ENCODE measurements around the gene NOTCH2.

Gene NOTCH2

DNA sequence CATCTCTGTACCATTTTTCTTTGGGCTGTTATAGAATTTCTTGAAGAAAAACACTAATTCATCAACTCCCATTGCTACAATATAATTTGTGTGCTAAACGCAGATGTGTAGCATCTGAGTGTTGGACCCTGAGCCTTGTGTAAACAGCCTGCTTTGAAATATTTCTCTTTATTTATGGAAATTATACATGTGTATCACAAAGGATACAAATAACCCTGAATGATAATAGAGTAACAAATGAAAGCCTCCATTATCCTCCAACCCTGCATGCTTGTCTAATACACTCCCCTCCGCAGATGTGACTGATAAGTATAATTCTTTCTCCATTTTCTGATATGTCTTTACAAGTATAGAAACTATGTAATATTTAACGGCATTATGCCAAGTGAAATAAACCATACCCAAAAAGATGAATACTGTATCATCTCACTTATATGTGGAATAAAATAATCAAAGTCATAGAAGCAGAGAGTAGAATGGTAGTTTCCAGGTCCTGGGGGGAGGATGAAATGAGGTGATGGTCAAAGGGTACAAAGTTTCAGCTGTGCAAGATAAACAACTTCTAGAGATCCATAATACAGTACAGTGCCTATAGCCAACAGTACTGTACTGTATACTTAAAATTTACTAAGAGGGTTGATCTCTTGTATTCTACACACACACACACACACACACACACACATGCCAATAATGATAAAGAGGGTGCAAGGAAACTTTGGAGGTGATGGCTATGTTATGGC, 170.3 kb downstream of the NOTCH2 start:
- DNase-seq, result no peak

DNA sequence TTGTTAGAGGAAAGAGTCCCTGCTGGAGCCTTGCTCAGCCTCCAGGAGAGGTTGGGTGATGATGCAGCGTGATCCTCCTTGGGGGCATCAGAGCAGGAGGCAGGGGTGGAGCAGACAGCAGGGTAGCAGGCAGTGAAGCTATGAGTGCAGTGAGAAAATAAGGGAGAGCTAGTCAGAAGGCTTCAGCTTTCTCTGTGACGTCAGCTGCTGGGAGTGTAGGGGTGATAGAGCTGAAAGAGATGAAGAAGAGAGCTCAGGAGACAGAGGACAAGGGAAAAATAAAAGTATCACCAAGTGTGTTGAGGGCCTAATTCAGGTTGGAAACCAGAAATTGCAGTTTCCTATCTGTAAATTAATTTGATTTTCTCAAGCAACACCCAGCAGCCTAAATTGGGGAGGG, 170.9 kb downstream of the NOTCH2 start:
- no peak for DNase-seq

DNA sequence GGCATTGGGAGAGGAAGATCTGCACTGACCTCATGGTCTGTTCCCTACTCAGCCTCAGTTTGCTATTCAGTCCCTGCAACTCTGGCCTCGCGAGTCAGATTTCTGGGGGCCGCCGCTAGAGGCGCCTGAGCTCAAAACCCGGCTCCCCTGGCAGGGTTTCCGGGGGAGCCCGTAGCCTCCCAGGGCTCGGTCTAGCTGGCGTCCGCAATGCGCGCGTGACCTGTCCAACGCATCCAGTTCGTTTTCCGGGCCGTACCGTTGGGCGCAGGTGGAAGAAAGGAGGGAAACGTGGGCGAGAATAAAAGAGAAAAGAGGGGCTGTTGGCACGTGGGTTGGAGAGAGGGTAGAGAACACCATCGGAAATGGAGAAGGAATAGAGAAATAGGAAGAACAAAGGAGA, 173.2 kb downstream of the NOTCH2 start, which contains the start of gene ADAM30:
Gene ADAM30, minus strand, starts transcription at position 213 of the 400 bp plus-strand sequence. Its CDS starts 179 bp downstream, at position 34.
- DNase-seq, result no peak

DNA sequence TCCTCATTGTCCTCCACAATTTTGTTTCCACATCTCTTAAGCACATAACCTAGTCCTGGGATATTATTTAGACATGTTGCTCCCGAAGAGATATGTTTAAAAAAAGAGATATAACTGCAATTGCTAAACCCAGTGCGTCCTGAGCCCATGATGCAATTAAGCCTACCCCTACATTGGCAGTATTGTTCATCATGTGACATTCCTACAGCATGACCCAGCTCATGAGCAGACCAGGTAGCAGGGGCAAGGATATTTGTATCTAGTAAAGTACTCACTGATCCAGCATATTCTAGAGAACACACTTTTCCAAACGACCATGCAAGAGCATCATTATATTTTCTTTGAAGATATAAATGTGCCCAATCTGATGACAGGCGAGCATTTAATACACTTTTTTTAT, 174.4 kb downstream of the NOTCH2 start:
- no peak for DNase-seq

DNA sequence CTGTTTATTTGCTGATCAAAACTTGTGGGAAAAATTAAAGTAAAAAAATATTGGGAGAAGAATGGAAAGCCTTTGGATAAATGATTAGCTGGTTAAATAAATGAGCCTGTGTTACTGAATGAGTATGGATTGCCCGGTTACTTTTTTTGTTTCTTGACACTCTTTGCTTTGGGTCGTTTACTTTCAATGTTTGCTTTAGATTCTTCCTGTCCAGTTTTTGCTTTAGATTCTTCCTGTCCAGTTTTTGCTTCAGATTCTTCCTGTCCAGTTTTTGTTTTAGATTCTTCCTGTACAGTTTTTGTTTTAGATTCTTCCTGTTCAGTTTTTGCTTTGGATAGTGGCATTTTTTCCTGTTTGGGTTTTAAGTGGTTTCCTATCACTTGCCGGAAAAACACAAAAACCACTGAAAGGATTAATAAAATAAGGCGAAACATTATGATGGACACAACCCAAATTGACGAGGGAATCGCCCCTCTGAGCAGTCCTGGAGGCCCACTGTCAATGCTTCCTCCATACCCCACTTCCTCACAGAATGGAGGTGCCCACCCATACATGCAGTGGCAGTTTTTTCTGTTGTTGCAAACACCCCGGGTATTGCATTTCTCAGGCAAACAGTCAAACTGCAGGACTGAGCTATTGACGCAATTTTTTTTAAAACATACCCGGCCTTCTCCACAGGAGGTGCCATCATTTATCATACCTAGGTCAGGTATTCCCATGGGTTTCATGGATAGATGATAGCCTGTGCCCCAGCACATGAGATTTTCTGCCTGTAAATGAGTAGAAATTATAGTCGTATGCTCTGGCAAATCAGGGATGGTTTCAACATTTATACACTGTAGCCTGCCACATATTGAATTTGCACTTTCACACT, 175.4 kb downstream of the NOTCH2 start:
- no peak for DNase-seq

DNA sequence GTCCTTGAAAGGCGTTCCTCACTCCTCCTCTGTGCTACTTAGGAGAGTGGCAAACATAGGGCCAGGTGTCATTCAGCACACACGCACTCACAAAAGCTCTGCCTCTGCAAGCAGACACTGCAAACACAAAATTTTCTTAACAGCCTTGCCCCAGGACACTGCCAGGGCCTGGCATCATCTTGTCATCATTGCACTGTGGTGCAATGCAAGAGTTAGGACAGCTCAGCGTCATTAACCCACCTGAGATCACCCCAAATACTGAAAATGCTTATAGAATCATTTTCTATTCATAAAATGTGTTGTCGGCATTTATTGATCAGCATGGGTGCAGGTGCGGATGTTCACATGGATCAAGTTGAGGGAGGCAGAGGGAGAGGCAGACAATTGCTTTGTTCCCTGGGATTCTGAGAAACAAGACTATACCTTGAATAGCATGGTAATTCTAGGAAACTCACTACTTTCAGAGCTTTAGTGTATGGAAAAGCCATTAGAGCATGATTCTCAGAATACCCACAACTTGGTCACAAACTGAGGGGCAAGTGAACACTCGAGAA, 176.1 kb downstream of the NOTCH2 start:
- DNase-seq, result no peak

DNA sequence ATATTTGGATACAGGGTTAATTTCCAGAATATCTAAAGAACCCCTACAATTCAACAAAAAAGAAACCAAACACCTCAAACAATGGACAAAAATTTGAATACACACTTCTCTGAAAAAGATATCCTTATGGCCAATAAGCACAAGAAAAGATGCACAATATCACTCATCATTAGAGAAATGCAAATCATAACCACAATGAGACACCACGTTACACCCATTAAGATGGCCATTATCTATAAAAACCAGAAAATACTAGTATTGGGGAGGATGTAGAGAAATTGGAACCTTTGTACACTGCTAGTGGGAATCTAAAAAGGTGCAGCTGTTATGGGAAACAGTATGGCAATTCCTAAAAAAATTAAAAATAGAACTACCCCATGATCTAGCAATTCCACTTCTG, 178.1 kb downstream of the NOTCH2 start:
- DNase-seq, result no peak

DNA sequence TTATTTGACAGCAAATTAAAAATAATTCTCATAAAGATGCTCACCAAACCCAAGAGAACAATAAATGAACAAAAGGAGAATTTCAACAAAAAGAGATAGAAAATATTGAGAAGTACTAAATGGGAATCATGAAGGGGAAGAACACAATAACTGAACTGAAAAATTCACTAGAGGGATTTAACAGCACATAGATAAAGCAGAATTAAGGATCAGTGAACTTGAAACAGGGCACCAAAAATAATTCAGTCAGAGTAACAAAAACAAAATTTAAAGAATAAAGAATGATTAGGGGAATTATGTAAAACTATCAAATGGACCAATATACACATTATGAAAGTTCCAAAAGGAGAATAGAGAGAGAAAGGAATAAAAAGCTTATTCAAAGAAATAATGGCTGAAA, 181.0 kb downstream of the NOTCH2 start:
- no peak for DNase-seq

DNA sequence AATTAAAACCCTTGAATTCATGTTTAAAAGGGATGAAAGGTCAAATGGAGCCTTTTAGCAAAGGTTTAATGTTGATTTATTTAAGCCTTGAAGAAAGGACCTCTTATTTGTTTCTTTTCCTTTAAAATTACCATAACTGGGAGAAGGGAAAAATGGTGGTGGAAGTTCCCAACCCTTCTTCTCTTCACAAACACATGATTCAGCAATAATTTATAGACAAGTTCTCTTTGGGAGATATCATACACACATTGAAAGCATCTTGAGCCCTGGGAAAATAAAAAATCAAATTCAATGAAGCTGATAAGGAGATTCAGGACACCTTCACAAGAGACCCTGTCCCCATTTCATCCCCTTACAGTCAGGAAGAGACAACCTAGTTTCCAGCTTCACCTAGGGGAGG, 182.0 kb downstream of the NOTCH2 start:
- DNase-seq, result no peak

DNA sequence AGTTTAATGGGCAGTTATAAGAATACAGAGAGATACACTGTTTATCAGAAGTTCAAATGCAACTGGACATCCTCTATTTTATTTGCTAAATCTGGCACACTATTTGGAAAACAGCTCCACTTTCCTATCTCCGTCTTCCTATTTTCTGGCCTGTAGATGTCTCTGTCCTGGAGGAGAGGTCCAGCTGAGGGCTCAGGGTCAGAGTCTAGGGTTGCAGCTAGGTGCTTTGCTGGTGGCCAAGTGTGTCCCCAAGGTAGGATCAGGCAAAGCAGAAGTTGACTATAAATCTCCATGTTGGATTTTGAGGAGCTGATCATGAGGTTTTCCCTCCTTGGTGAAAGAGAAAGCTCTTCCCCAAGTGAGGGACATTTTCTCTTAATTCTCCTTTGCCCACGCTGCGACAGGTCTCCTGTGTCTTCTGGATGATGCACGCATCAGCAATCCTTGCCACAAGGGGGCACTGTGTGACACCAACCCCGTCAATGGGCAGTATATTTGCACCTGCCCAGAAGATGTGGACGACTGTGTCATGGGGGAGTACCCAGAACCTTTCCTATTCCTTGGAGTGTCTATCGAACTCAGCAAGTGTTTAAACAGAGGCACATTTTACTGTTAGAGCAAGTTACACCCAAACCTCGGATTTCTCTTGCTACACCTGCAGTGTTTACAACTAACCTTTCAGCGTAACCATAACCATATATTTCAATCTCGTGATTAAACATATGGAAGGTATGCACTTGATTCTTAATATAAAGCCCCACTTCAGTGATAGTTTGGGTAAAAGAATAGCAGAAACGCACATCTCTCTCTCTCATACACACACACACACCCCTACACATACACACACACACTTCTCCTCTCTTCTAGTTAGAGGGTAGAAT, 183.3 kb downstream of the NOTCH2 start:
- no peak for DNase-seq

DNA sequence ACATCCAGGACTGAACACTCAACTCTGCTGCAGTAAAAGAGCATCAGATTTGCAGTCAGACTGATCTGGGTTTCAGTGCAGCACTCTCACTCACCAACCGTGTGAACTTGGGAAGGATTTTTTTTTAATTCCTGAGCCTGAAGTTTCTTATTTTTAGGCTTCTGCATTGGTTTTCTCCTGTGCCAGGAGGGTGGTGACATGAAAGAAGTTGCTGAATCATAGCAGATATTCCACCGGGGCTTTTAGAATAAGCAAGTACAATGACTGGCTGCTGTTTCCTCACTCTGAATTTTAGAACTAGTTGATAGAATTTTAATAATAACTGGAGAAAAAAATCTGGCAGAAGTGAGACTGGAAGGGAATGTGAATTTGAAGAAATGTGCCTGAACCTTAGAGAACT, 184.8 kb downstream of the NOTCH2 start:
- no peak for DNase-seq

DNA sequence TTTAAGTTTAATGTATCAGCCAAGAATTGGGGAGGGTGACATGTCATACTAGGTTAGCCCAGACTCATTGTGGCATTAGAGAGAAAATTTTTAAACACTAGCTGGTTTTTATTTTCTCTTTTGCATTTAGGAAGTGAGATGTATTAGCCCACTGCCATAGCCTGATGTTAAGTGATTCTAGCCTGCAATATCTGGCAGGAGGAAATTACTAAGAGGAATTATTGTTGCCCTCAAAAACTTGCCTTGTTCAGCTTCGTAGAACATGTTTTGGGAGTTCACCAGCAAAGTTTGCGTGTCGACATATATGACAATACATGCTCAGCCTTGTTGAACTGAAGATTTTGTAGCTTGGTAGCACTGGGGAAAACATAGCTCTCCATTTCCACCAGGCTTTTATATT, 185.6 kb downstream of the NOTCH2 start:
- no peak for DNase-seq

DNA sequence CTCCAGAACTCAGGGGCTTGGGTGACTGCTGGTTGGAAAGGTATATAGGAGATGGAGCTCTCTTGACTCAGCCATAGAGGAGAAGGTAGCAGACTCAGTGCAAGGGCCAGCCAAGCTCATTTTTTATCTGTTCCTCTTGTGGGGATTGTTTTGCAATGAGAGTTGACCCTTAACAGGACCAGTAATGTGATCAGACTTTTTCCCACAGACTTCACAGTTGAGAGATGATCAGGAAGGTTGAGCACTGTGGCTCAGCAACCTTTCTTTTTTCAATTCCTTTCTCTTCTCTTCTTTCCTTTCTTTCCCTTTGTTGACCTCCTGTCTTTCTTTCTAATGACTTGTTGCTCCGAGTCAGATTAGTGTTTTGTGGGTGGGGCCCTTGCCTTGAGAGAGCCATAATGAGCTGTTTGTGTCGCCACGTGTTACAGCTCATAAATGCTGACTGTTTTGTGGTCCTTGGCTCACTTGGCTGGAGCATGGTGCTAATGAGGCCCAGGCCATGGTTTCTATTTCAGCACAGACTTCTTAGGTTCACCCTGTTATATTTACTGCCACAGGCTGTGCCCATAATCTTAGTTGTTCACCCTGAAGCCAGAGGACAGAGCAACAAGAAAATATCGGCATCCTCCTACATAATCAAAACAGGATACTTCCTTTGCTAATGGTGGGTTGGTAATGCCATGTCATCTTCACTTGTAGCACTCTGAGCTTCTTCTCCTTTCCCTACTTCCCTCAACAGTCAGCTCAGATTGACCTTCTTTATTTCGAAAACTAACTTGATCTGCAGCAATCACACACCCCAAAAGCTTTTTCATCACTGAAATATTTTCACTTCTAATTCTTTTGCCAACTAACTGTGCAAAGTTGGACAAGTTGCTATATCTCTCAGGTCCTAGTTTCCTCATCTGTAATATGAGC, 187.1 kb downstream of the NOTCH2 start:
- no peak for DNase-seq

DNA sequence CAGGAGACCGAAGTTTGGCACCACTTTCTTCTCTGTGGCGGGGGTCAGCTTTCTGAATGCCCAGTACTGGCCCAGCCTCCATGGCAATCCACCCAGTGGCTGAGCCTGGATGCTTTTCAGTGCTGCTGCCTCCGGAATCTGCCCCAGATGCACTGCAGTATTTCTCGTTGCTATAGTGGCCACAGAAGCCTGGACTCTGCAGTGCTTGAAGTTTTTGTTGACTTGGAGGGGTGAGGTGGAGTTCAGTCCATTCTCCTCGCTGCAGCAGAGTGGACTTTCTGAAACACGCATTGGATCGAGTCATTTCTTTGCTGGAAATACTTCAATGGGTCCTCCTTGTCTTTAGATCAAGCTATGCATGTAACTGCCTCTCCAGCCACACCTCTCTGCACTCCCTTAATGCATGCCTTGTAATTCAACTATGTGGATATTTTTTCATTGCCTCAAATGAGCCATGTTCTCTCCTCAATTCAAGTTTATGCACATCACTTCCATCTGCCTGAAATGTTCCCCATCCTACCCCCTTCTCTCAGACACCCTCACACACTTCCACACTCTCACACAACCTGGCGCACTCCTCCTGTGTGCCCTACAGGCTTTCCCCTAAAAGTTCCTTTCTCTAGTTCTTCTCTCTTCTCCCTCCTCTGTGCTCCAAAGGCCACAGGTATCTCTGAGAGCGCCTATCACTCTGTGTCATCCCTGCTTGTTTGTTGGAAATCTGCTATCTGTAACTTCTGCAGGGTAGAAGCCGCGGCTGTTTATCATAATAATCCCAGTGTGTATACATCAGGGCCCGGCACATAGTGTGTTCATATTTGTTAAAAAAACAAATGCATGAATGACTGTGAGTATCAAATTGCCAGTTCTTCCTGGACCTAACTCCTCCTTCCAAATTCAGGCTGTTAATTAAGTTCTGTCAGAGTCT, 189.7 kb downstream of the NOTCH2 start:
- no peak for DNase-seq

DNA sequence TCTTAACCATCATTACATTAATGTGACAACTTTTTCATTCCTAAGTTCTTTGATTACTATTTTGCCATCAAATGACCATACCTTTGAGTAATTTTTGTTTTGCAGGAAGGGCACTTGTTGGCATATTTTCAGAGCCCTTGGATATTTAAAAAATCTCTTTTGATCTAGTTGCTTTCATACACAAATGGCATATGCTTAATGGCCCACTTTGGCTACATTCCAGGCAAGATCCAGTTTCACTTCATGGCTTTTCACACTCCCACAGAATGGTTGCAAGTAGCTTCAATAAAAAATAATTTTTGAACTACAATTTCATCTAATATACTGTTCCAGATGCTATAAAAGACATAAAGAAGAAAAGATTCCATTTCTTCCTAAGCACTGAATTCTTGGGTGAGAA, 191.3 kb downstream of the NOTCH2 start:
- peak; percentile 26 for DNase-seq

DNA sequence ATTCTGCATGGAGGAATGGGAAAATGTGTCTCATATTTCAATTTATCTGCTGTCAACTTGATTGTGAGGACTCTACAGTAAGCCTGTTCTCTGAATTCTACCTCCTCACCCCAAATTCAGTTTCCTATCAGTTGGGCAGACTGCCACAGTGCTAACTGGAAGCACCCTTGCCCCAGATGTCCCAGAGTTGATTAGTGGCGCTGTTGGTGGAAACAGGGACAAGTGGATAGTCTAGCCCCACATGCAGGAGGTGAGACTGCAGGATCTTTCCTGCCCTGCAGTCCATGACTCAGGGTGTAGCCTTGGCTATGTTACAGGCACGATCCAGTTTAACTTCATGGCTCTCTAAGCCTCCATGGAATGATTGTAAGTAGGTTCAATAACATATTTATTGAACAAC, 195.3 kb downstream of the NOTCH2 start:
- no peak for DNase-seq

DNA sequence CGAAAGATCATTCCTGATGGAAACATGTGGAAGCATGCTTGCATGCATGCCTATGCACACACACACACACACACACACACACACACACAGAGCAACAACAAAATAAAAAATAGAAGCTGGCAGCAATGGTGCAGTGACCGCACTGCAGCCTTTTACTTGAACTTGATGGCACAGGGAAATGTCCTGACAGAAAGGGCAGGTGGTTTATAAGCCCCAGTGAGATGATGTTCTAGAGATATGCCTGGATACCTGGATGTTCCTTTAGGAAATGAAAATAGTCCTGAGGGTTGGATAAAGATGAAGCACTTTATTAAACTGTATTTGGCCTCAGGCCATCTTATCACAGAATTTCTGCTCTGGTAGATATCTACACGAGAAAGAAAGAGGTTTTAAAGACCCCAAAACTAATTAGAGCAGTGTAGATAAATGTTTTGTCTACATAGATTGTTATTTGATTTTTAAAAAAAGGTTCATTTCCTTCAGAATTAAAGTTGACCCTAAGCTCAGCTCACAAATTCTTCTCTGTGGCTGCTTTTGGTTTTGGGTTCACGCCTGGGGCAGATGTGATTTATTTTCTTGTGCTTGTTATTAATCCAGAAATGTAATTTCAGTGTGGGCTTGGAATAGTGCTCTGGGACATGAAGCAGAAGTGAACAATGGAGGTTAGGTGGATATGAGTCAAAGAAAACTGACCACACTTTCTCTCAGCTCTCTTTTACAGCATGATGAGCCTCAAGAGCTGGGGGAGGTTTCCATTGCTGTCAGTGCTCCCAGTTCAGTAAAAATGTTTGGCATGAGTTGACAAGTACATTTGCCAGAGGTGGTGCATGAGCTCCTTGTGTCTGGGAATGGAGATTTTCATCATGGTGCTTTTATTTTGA, 196.1 kb downstream of the NOTCH2 start:
- DNase-seq, result no peak

DNA sequence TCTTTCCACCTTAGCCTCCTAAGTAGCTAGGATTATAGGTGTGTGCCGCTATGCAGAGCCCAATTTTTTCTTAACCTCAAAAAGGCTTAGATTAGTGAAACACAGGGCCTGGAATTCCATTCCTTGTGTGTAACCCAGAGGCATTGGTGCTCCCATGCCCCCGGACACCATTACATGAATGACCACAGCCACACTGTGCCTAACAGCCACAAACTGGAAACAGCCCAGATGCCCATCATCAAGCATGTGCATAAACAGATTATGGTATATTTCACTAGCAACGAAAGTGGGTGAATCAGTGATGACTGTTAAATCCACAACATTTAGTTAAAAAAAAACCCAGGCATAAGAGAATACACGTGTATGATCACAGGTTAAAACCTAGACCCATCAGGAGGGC, 197.6 kb downstream of the NOTCH2 start:
- no peak for DNase-seq

DNA sequence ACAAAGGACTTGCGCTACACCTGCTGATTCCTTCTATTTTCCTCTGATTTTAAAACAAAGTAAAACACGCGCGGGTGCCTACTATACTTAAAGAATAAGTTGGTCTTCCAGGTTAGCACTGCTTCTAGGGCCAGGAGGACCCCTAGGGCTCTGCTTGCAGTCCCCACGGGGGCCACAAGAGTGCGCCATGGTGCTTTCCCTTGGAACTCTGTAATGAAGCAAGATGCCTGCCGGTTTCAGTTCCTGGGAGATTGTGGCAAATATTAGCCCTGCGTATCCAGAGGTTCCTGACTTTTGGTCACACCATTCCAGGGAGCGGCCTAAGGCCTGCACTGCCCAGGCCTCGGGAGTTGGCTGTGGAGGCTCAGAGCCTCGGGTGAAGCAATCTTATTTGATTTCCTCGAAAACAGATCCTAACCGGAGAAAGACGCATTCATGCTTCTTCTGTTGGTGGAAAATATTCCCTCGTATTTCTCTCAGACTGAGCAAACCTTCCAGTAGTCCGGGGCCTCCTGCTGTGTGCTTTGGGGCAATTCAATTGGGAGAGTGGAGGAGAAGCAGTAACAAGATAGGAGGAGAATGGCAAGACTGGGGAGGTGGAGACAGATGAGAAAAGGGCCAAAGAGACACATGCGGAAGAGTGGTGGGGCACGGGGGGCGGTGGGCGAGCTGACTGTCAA, 198.4 kb downstream of the NOTCH2 start:
- peak; percentile 32 for DNase-seq
